Mesothelial cell of epicardium (in vitro differentiated cells): ENCODE results near the gene ABHD17B. TPM values are rescaled to one million over a fixed set of nuclear protein-coding genes. Genes with fewer than 3 reads are reported as not detected.

ENCODE experiments used
- DNase-seq, 2 experiments: peaks; one replicate each; pipeline ENCODE4 v3.0.0; 2021; ENCODE audit warnings: low spot score in 2 of 2; ENCODE audit not compliant: unreplicated experiment in 2 of 2
- H3K27ac Mint-ChIP-seq: 2 replicates; pipeline ENCODE4 v1.8.0; 2021; ENCODE audit warnings: mixed read lengths
- H3K27me3 Mint-ChIP-seq: 2 replicates; pipeline ENCODE4 v1.8.0; 2021; ENCODE audit warnings: low read depth, mixed read lengths
- H3K36me3 Mint-ChIP-seq: 2 replicates; pipeline ENCODE4 v1.8.0; 2021; ENCODE audit warnings: mixed read lengths
- H3K4me1 Mint-ChIP-seq: 2 replicates; pipeline ENCODE4 v1.8.0; 2021; ENCODE audit warnings: mixed read lengths
- H3K4me3 Mint-ChIP-seq: 2 replicates; pipeline ENCODE4 v1.8.0; 2021; ENCODE audit warnings: mild to moderate bottlenecking, moderate library complexity, mixed read lengths
- H3K9me3 Mint-ChIP-seq: 2 replicates; pipeline ENCODE4 v1.8.0; 2021; ENCODE audit warnings: mixed read lengths
- total RNA-seq: library from RNA; stranded (reverse); gene quantifications from 3 replicates; pipeline ENCODE4 v1.2.1, GENCODE V29; 2021
- TF ChIP-seq, protein P1 (sequence below): fragments of 200-600 bp; sonication (generic); IDR thresholded peaks from one replicate; pipeline ENCODE4 v1.5.0; 2021; ENCODE audit warnings: antibody characterized with exemption; ENCODE audit not compliant: unreplicated experiment

The ABHD17B gene
- total RNA-seq, 1 donor from 2014 or later: 27.0 TPM

DNA sequence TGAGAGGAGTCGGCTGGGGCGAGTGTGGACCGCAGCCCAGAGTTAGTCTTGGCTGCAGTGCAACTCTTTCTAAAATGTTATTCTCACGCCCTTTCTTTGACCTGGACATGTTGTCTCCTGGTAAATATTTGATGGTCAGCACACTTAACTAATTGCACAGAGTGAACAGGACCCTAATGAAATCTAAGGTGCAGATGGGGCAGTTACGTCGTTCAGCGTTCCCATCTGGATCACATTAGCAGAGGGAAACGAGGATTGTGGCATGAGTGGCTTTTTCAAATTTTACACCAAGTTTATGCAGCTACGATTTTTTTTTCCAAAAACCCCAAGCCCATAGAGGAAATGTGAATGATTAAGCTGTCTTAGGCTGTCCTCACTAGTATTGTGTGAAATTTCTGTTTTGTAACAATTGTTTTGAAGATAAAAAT, 929 bp upstream of the ABHD17B start:
- Mint-ChIP-seq H3K4me1 (peaks cover 48% of the 10 kb centered on the region), H3K27me3 (no peaks in the 10 kb centered on the region), H3K36me3 (no peaks in the 10 kb centered on the region), H3K4me3 (peak overlapping the region; percentile 96), H3K27ac (peak overlapping the region; percentile 99), H3K9me3 (no peaks in the 10 kb centered on the region)
- TF ChIP-seq, protein P1, sequence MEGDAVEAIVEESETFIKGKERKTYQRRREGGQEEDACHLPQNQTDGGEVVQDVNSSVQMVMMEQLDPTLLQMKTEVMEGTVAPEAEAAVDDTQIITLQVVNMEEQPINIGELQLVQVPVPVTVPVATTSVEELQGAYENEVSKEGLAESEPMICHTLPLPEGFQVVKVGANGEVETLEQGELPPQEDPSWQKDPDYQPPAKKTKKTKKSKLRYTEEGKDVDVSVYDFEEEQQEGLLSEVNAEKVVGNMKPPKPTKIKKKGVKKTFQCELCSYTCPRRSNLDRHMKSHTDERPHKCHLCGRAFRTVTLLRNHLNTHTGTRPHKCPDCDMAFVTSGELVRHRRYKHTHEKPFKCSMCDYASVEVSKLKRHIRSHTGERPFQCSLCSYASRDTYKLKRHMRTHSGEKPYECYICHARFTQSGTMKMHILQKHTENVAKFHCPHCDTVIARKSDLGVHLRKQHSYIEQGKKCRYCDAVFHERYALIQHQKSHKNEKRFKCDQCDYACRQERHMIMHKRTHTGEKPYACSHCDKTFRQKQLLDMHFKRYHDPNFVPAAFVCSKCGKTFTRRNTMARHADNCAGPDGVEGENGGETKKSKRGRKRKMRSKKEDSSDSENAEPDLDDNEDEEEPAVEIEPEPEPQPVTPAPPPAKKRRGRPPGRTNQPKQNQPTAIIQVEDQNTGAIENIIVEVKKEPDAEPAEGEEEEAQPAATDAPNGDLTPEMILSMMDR: no peak
- no peak for DNase-seq

DNA sequence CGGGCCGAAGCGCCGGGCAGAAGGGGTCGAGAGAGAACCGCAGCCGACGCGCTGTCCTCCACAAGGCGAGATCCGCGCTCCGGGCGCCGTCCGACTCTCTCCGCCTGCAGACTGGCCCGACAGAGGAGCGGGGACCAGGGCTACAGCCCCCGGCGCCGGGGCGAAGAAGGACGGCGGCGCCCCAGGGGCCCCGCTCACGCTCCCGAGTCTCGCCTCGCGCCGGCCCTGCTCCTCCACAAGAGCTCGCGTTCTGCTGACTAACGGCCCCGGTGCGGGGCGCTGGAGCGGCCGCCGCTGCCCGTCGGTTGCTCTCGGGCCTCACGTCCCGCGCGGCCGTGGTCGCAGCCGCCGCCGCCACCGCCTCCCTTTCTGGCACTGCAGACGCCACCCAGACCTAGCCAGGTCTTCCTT, 338 bp downstream of the ABHD17B start:
- no peak for DNase-seq
- Mint-ChIP-seq H3K4me1 (peaks cover 48% of the 10 kb centered on the region), H3K27ac (peak overlapping the region; percentile 99)

DNA sequence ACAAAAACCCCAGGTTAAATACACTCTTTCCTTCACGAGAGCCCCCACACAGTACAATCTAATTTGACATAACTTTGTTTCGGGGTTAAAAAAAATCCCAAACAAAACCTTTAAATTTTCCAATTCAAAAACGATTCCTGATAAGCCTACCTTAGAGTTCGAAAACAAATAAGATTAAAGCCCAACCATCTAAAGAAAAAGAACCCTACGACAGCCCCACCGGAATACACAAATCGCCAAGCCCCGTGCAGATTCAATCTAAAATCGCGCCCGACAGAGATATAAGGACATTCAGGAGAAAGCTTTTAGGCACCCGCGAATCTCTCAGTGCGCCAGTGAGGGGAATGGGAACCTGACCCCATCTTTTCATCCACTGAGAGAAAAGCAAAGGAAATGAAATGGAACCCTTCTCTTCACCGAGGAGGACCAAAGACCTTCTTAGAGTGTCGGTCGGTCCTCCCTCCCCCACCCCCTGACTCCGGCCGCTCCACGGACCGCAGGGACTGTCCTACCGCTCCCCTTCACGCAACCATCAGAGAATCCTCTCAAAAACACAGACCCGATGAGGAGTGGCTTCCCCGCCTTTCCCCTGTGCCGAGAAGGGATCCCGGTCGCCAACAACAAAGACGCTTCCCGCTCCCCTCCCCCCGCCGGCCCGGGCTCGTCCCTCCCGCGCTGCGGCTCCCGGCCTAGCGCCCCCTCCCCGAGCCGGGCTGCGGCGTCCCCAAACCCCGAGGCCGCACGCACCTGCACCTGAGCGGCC, 925 bp downstream of the ABHD17B start:
- peak overlapping the region; percentile 93 for H3K27ac Mint-ChIP-seq
- no peaks in the 10 kb centered on the region for H3K36me3 Mint-ChIP-seq
- H3K9me3 Mint-ChIP-seq: no peaks in the 10 kb centered on the region
- H3K4me1 Mint-ChIP-seq: peaks cover 48% of the 10 kb centered on the region
- no peaks in the 10 kb centered on the region for H3K27me3 Mint-ChIP-seq
- TF ChIP-seq, protein P1: no peak
- DNase-seq: peak; percentile 42 to 76
- H3K4me3 Mint-ChIP-seq: peak overlapping the region; percentile 96

More for the DNA sequence above, 338 bp downstream of the ABHD17B start:
- no peaks in the 10 kb centered on the region for H3K36me3 Mint-ChIP-seq
- no peaks in the 10 kb centered on the region for H3K9me3 Mint-ChIP-seq
- TF ChIP-seq, protein P1: no peak
- H3K27me3 Mint-ChIP-seq: no peaks in the 10 kb centered on the region
- peak overlapping the region; percentile 96 for H3K4me3 Mint-ChIP-seq

DNA sequence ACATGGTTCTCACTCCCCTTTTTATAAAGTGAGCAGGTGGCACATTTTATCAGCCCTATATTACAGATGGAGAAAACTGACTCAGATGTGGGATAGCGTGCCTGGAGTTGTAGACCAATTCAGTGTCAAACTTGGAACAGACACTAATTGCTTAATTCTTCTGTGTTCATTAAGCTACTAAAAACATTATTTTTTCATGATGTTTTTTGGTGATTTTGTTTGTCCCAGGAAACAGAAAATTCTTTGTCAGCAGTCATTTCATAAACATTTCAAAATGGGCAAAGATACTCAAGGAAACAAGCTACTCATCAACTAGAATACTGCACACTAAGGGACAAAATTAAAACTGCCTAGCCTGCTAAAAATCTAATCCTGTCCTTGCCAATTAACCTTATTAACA, 2.2 kb downstream of the ABHD17B start:
- H3K27ac Mint-ChIP-seq: peak overlapping the region; percentile 93
- H3K36me3 Mint-ChIP-seq: no peaks in the 10 kb centered on the region
- TF ChIP-seq, protein P1: no peak
- H3K27me3 Mint-ChIP-seq: no peaks in the 10 kb centered on the region
- peak overlapping the region; percentile 96 for H3K4me3 Mint-ChIP-seq
- H3K9me3 Mint-ChIP-seq: no peaks in the 10 kb centered on the region
- DNase-seq: no peak
- peaks cover 42% of the 10 kb centered on the region for H3K4me1 Mint-ChIP-seq

DNA sequence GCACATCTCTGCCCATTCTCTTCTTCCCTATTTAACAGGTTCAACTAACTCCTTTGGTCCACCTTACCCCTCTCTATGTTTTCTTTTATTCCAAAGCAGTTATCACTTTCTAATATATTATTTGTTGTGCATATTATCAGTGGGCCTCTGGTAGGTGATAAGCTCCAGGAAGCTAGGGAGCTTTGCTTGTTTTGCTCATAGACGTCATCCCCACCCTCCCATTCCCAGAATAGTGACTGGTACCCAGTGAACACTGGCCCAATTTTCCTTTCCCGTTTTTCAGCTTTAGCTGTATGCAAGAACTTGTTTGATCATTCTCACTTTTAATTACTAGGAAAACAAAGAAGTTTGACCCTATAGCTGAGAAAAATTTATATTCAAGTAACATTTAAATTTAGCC, 6.9 kb downstream of the ABHD17B start:
- H3K9me3 Mint-ChIP-seq: no peaks in the 10 kb centered on the region
- no peak overlapping the region for H3K4me3 Mint-ChIP-seq
- H3K27ac Mint-ChIP-seq: no peak overlapping the region
- no peaks in the 10 kb centered on the region for H3K27me3 Mint-ChIP-seq
- H3K4me1 Mint-ChIP-seq: peaks cover 45% of the 10 kb centered on the region
- no peak for DNase-seq
- TF ChIP-seq, protein P1: no peak
- no peaks in the 10 kb centered on the region for H3K36me3 Mint-ChIP-seq
